NCI-H2081 (cell line): Measurements from ENCODE around the gene FMN2.

Experiments used
- DNase-seq, 2 experiments: peaks; one replicate each; lab custom pipeline; 2025; lab: John Stamatoyannopoulos, UW

Gene FMN2

DNA sequence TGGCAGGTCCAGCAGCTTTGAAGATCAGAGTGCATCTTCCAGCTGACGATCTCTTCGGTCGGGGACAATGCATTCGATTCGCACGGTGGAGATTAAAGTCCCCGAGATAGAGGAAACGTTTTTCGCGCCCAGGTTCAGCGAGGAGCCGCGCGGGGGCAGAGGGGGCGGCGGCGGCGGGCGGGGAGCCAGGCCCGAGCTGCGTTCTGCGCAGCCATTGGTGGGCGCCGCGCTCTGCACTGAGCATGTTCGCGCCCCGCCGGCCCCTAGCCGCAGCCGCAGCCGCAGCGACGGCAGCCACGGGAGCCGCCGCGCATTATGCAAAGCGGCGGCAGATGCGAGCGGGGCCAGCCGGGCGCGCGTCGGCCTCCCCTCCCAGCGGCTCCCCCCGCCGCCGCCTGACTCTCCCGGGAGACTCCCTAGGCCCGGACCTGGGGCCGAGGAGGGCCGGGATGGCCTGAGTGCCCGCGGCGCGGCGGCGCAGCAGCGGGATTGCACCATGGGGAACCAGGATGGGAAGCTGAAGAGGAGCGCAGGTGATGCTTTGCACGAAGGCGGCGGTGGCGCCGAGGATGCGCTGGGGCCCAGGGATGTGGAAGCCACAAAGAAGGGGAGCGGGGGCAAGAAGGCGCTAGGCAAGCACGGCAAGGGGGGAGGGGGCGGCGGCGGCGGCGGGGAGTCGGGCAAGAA lies at the start of gene FMN2:
FMN2 (plus strand) TSS at position 270 of the 687 bp plus-strand sequence; CDS start at position 497, 227 bp downstream.
- DNase-seq: peak; percentile 90 to 94

- no peak for DNase-seq
Measured at GRCh38 chr1:240044620-240045019, 47.1 kb upstream of the FMN2 start.

GRCh38 chr1:240046000-240046399 lies 45.7 kb upstream of the FMN2 start:
- no peak for DNase-seq

DNA sequence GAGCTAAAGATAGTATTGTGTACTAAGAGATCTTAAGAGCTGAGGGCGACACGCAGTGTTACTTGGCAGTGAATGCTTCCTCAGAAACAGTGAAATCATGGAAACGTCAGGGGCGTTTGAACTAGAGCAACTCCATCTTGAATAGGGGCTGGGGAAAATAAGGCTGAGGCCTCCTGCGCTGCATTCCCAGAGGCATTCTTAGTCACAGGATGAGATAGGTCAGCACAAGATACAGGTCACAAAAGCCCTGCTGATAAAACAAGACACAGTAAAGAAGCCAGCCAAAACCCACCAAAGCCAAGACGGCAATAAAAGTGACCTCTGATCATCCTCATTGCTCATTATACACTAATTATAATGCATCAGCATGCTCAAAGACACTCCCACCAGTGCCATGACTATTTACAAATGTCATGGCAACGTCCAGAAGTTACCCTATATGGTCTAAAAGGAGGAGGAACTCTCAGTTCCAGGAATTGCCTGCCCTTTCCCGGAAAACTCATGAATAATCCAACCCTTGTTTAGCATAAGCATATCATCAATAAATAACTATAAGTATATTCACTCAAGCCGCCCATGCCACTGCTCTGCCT lies 37.5 kb upstream of the FMN2 start:
- no peak for DNase-seq

DNA sequence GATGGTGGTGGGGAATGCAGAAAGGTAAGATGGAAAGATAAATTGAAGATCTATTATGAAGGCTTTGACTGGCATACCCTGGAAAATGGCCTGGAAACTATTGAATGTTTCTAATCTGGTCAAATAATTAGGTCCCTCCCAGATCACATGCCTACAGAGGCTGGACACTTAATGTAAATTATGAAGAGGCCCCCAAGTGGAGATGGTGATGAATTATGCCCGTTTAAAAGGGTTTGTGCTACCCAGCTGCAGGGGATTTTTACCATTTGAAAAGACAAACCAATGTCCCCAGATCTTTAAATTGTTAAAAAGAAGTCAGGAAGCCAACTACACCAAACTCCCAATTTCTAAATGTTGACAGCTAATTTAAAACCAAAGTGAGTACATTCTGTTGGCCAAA lies 35.7 kb upstream of the FMN2 start:
- DNase-seq: no peak

DNA sequence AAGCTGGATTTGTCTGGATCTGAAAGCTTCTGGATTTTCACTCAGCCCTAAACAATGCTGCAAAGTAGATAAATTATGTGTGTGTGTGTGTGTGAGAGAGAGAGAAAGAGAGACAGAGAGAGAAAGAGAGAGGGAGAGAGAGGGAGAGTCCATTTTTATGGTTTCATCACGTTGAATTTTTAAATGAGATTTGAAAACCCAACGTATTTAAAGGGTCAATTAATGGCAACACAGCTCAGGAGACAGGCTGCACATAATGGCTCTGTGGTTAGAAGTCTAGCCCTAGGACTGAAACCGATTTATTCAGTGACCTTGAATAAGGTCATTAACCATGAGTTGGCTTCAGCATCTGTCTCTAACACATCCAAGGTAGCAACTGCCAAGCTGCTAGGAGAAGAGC lies 35.3 kb upstream of the FMN2 start:
- DNase-seq: peak in 1 of 2 experiments; percentile 15

DNA sequence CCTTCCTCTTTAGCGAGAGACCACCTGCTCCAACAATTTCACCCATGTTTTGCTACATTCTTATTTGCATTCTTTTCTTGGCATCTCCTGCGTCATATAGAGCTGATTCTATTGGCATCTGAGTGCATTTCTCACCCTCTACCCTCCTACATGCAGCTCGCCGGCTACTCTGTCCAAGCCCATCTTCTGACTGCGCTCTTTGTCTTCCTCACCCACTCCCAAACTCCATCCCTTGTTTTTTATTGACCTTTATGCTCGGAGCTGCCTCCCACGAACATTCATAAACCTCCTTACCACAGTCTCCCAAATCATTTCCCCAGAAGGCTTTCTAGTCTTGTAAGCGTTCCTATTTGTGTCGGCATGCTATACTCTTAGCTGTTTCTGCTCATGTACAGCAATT lies 33.6 kb upstream of the FMN2 start:
- no peak for DNase-seq

DNA sequence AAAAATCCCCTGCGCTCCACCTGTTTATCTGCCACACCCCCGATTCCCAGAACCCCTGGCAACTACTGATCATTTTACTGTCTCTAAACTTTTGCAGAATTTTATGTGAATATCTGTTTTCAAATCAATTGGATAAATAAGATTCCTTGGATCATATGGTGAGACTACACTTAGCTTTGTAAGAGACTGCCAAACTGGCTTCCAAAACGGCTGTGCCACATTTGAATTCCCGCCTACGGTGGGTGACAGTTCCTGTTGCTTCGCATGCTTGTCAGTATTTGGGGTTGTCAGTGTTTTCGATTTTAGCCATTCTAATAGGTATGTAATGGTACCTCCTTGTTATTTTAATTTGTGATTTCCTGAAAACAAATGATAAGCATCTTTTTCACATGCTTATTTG lies 22.7 kb upstream of the FMN2 start:
- no peak for DNase-seq

DNA sequence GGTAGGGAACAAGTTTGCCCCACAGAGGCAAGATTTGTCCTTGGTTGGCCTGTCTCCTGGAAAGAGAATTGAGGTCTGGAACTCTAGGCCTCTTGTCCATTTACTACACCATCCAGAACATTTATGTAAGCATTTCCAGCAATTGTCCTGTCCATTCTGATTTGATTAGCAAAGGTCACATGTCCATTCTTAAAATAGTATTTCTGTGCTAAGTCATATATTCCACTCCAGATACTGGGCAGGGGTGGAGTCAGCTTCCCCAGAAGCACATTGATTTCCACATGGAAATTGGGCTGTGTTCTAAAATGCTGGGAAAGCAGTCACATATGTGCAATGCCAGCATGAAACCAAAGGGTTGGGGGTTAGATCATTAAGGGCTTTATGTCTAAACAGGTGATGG lies 21.5 kb upstream of the FMN2 start:
- no peak for DNase-seq

DNA sequence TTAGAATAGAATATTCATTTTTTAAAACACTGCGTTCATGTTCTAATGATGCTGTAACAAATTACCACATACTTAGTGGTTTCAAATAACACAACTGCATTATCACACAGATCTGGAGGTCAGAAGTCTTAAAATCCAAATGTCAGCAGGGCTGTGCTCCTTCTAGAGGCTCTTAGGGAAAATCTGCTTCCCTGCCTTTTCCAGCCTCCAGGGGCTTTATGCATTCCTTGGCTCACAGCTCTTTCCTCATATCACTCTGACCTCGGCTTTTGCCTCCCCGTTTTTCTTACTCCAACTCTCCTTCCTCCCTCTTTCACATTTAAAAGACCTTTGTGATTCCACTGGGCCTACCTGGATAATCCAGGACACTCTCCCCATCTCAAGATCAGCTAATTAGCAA lies 18.6 kb upstream of the FMN2 start:
- no peak for DNase-seq

GRCh38 chr1:240074422-240074821 lies 17.3 kb upstream of the FMN2 start:
- no peak for DNase-seq

DNA sequence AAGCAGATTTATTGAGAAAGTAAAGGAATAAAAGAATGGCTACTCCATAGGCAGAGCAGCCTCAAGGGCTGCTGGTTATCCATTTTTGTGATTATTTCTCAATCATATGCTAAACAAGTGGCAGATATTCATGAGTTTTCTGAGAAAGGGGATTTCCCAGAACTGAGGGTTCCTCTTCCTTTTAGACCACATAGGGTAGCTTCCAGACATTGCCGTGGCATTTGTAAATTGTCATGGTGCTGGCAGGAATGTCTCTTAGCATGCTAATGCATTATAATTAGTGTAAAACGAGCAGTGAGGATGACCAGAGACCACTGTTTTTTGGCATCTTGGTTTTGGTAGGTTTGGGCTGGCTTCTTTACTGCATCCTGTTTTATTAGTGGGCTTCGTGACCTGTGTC lies 16.8 kb upstream of the FMN2 start:
- DNase-seq: no peak

DNA sequence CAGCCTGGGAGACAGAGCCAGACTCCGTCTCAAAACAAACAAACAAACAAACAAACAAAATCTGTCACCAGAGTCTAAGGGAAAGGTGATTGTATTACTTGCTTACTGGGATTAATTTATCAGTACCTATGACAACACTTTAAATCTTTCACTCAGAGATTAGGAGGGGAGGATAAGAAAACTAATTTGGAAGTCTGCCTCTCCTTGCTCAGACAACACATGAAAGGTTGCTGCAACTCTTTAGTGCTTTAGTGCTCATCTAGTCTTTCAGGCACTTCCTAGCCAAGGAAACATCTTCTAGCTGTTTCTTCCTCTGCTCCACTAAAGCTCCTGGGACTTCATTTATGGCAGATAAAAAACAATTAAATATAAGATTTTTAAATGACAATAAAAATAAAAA lies 7.3 kb upstream of the FMN2 start:
- no peak for DNase-seq

- DNase-seq: no peak
Measured at GRCh38 chr1:240084749-240085148, 6.9 kb upstream of the FMN2 start.

DNA sequence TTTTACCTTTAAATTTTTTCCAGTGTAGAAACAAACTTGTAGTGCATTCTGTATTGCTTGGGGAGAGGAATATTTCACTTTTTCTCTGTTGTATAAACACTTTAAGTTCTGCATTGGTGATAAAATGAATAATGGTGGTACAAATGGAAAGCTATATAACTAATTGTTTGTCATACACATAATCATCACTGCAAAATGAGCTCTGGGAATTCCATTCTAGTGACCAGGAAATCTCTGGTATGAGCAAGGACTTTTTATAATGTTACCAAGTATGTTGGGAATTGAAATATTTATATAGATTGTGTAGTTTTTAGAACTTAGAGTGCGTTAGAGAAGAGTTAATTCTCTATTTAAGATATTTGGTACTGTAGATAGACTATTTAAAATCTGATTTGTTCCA lies 5.0 kb upstream of the FMN2 start:
- no peak for DNase-seq

DNA sequence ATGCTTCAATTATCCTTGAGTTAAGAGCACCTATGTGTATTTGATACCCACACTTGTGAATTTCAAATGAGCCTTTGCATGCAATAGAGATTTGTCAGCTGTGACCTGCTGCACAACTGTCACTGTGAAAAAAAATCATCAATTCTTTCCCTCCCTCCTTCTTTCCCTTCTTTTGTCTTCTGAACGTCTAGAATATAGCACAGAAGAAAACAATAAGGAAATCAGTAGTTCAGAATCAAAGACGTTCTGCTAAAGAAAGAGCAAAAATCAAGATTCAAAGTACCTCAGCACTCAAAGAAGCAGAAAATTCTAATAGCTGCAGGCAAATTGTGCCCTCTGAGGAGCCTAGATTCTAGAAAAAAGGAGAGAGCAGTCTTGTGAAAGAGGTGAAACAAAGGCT lies 1.7 kb upstream of the FMN2 start:
- DNase-seq: no peak

DNA sequence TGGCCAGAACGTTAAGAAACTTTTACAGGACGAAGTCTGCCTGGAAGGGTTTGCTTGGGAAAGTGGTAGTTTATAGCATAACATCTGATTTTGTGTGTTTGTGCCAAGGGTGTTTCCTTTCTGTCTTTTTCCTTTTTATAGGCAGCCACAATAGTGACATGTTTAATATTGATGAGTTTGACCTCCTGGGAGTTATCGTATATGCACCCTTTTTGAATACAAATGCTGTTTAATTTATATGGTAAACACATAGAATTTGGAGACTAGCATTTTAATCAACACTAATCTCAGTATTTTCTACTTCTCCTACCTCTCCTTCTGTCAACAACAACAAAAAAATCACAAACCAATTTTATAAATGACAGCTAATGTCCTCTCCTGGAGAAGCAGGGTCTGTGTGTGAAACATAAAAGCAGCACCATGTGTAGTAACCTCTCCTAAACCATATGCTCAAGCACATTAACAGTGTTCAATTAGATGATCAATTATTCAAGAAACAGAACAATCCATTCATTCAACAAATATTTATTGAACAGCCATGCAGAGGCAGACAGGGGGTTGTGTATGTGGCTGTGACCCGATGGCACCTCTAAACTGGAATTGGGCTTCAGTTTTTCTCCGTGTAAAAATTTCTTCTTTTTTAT lies 604 bp upstream of the FMN2 start:
- peak in 1 of 2 experiments; percentile 34 for DNase-seq

GRCh38 chr1:240092301-240093119 lies 827 bp downstream of the FMN2 start:
- DNase-seq: peak; percentile 68 to 75

DNA sequence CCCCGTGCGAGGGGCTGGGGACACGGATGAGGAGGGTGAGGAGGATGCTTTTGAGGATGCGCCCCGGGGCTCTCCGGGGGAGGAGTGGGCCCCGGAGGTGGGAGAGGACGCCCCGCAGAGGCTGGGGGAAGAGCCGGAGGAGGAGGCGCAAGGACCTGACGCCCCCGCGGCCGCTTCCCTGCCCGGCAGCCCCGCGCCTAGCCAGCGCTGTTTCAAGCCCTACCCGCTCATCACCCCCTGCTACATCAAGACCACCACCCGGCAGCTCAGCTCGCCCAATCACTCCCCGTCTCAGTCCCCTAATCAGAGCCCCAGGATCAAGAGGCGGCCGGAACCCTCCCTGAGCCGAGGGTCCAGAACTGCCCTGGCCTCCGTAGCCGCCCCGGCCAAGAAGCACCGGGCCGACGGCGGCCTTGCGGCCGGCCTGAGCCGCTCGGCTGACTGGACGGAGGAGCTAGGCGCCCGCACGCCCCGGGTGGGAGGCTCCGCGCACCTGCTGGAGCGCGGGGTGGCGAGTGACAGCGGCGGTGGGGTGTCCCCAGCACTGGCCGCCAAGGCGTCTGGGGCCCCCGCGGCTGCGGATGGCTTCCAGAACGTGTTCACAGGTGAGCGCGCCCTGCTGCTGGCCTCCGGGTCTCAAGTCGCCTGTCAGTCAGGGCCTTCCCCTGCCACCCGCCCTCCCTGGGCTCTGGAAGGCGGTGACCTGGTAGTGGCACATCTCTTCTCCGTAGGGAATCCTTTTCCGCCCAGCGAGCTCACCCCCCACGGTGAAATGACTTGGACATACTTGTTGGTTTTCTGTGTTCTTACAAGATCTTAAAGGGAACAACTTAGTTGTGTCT lies 1.7 kb downstream of the FMN2 start:
- peak; percentile 39 to 66 for DNase-seq

DNA sequence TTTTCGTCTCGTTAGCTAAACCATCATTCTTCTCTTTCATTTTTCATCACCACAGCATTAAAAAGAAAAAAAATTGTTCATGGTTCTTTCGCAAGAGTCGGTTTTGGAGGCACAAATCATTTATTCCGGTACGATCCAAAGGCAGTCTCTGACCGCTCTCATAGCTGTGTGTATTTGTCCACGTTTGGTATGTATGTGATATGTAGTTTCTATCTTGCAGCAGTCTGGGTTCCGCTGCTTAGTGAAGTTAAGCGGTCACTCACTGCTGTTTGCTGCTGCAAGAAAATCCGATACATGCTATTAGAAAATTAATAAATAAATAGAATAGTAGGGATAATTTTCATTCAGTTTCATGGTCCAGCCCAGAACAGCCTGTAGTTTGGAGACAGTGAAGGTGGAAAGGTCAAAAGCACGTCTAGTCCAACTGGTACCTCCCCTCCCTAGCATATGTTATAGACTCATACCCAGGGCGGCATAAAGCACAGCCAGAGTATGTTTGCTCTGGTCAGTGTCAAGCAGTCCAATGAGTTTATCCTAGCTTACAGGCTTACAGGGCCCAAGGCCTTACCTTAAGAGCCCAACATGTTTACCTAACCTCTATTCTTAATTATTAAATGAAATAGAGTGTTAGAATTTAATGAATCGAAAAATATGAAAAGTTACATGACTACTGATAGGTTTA lies 2.5 kb downstream of the FMN2 start:
- DNase-seq: no peak

- DNase-seq: no peak
Measured at GRCh38 chr1:240096974-240097373, 5.3 kb downstream of the FMN2 start.
